Keratinocyte (primary cell): ENCODE measurements around the gene EEPD1. TPM values are rescaled to one million over a fixed set of nuclear protein-coding genes. Genes with fewer than 3 reads are reported as not detected.

Experiments
- DNase-seq: peaks from one replicate; pipeline ENCODE4 v3.0.0-alpha.2; 2011; ENCODE audit warnings: low read depth, missing footprints, low spot score
- FAIRE-seq: peaks from 2 replicates; lab custom pipeline; 2011; peaks lifted over from hg19 to GRCh38; lab: Jason Lieb, UNC
- H2AFZ ChIP-seq: 2 replicates; pipeline ENCODE4 v1.6.0; 2012; ENCODE audit warnings: low read length, control low read depth, inconsistent platforms; ENCODE audit not compliant: control insufficient read depth
- H3K27ac ChIP-seq: 2 replicates; pipeline ENCODE4 v1.5.1; 2011; ENCODE audit warnings: low read length; ENCODE audit not compliant: control insufficient read depth, insufficient read depth
- H3K27me3 ChIP-seq: 3 replicates; pipeline ENCODE4 v1.6.0; 2011; ENCODE audit warnings: low read length; ENCODE audit not compliant: control insufficient read depth, insufficient read depth; ENCODE audit errors: extremely low read depth
- H3K36me3 ChIP-seq, 2 experiments: 2 replicates in 1 of 2; 3 replicates in 1 of 2; pipeline ENCODE4 v1.5.1; 2011; ENCODE audit warnings: low read length in 2 of 2, mild to moderate bottlenecking in 1 of 2; ENCODE audit not compliant: control insufficient read depth in 2 of 2, insufficient read depth in 2 of 2; ENCODE audit errors: extremely low read depth in 1 of 2
- H3K4me1 ChIP-seq: 3 replicates; pipeline ENCODE4 v1.5.1; 2011; ENCODE audit warnings: low read length; ENCODE audit not compliant: control insufficient read depth, insufficient read depth; ENCODE audit errors: extremely low read depth
- H3K4me2 ChIP-seq: 3 replicates; pipeline ENCODE4 v1.6.0; 2011; ENCODE audit warnings: low read depth, low read length; ENCODE audit not compliant: control insufficient read depth, insufficient read depth; ENCODE audit errors: extremely low read depth
- H3K4me3 ChIP-seq, 3 experiments: fragments of 200-600 bp in 1 of 3; sonication (generic) in 1 of 3; 2 replicates in 2 of 3; 3 replicates in 1 of 3; pipeline ENCODE4 v1.5.1; 2011 to 2016; ENCODE audit warnings: low read length in 3 of 3, mild to moderate bottlenecking in 3 of 3, control low read depth in 2 of 3, inconsistent platforms in 1 of 3, low read depth in 1 of 3, mixed read lengths in 1 of 3, mixed run types in 1 of 3, moderate library complexity in 1 of 3; ENCODE audit not compliant: control insufficient read depth in 2 of 3, insufficient read depth in 2 of 3; ENCODE audit errors: extremely low read depth in 1 of 3
- H3K79me2 ChIP-seq: 2 replicates; pipeline ENCODE4 v1.6.0; 2012; ENCODE audit warnings: low read length; ENCODE audit not compliant: control insufficient read depth, insufficient read depth
- H3K9ac ChIP-seq: 3 replicates; pipeline ENCODE4 v1.6.0; 2011; ENCODE audit warnings: low read length; ENCODE audit not compliant: control insufficient read depth, insufficient read depth; ENCODE audit errors: extremely low read depth
- H3K9me1 ChIP-seq: 3 replicates; pipeline ENCODE4 v1.6.0; 2011; ENCODE audit warnings: low read length; ENCODE audit not compliant: control insufficient read depth, insufficient read depth; ENCODE audit errors: extremely low read depth
- H3K9me3 ChIP-seq: 2 replicates; pipeline ENCODE4 v1.5.1; 2012; ENCODE audit warnings: low read depth, low read length; ENCODE audit not compliant: control insufficient read depth
- H4K20me1 ChIP-seq: 3 replicates; pipeline ENCODE4 v1.6.0; 2011; ENCODE audit warnings: low read length; ENCODE audit not compliant: control insufficient read depth, insufficient read depth; ENCODE audit errors: extremely low read depth
- EZH2 ChIP-seq: IDR thresholded peaks from one replicate; pipeline ENCODE4 v1.6.1; 2012; ENCODE audit warnings: inconsistent platforms, mild to moderate bottlenecking, low read length, moderate library complexity
- dilution Hi-C: fragments of 300-500 bp; cut with MboI; formaldehyde crosslinking; loops from one replicate; pipeline ENCODE4 v1.7.0; 2020; ENCODE audit warnings: low sequenced_read_pairs; ENCODE audit not compliant: extremely low pct_ligation_motif_present
- polyA plus RNA-seq, 5 experiments: library from polyadenylated mRNA; depleted of rRNA in 3 of 5; stranded (reverse) in 3 of 5; stranded (forward) in 1 of 5; unstranded in 1 of 5; fragments of >200 nt; gene quantifications; 1 replicate in 1 of 5; 2 replicates in 3 of 5; 3 replicates in 1 of 5; pipeline versions ENCODE4 v1.2.1 to v1.2.3, GENCODE V29; 2011 to 2012; ENCODE audit warnings: missing spikeins in 2 of 5, low read depth in 1 of 5, low replicate concordance in 1 of 5
- TF ChIP-seq, protein P1 (sequence below), 3 experiments: IDR thresholded peaks in 1 of 3; conservative IDR thresholded peaks in 1 of 3; optimal IDR thresholded peaks in 1 of 3; 2 replicates in 2 of 3; 3 replicates in 1 of 3; pipeline versions ENCODE3 to v1.5.1; 2011; ENCODE audit warnings: low read length in 3 of 3, mild to moderate bottlenecking in 3 of 3, moderate library complexity in 2 of 3, control low read depth in 1 of 3, inconsistent platforms in 1 of 3; ENCODE audit not compliant: insufficient read depth in 2 of 3; ENCODE audit errors: extremely low read depth in 1 of 3

The EEPD1 gene
- polyA plus RNA-seq, 1 donor (not counting 4 experiments of a cell fraction or from before 2014, with no cell fraction given), result 1.2 TPM

DNA sequence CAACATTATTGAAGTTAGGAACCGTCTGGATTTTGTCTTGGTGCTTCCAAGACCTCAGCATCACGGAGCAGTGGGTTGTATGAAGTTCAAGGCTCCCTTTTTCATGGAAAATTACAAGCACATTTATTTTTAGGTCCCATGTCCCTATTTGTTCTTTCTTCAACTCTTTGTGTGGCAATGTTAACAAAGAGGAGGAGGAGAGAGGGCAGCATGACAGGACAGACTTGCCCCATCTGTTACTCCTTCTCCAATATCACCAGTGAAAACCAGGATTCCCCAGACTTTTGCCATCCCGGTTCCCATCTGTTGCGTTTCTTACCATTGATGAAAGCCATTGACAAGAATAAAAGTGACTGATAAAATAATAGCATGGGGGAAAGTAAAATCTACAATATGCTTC is 28.6 kb downstream of the EEPD1 start:
- H3K27me3 ChIP-seq, result no peaks in the 10 kb centered on the region
- TF ChIP-seq, protein P1, sequence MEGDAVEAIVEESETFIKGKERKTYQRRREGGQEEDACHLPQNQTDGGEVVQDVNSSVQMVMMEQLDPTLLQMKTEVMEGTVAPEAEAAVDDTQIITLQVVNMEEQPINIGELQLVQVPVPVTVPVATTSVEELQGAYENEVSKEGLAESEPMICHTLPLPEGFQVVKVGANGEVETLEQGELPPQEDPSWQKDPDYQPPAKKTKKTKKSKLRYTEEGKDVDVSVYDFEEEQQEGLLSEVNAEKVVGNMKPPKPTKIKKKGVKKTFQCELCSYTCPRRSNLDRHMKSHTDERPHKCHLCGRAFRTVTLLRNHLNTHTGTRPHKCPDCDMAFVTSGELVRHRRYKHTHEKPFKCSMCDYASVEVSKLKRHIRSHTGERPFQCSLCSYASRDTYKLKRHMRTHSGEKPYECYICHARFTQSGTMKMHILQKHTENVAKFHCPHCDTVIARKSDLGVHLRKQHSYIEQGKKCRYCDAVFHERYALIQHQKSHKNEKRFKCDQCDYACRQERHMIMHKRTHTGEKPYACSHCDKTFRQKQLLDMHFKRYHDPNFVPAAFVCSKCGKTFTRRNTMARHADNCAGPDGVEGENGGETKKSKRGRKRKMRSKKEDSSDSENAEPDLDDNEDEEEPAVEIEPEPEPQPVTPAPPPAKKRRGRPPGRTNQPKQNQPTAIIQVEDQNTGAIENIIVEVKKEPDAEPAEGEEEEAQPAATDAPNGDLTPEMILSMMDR (optimal IDR thresholded peaks at IDR 0.05 in 1 of 3, IDR thresholded peaks at IDR 0.05 in 1 of 3, conservative IDR thresholded peaks at IDR 0.05 in 1 of 3; ENCODE audit: extremely low read depth in 1 of 3, insufficient read depth in 2 of 3, low read length in 3 of 3), result no peak
- TF ChIP-seq EZH2, result no peak
- dilution Hi-C loops, result no loop called here
- H2AFZ ChIP-seq, result no peak overlapping the region
- H3K4me1 ChIP-seq, result peaks cover 6% of the 10 kb centered on the region
- no peak overlapping the region for H3K4me2 ChIP-seq
- no peaks in the 10 kb centered on the region for H3K9me1 ChIP-seq
- no peak overlapping the region for H3K4me3 ChIP-seq
- no peaks in the 10 kb centered on the region for H4K20me1 ChIP-seq
- no peak overlapping the region for H3K27ac ChIP-seq
- DNase-seq, result no peak
- no peaks in the 10 kb centered on the region for H3K9me3 ChIP-seq
- H3K9ac ChIP-seq, result no peak overlapping the region
- no peaks in the 10 kb centered on the region for H3K79me2 ChIP-seq
- H3K36me3 ChIP-seq, result no peaks in the 10 kb centered on the region
- no peak for FAIRE-seq

DNA sequence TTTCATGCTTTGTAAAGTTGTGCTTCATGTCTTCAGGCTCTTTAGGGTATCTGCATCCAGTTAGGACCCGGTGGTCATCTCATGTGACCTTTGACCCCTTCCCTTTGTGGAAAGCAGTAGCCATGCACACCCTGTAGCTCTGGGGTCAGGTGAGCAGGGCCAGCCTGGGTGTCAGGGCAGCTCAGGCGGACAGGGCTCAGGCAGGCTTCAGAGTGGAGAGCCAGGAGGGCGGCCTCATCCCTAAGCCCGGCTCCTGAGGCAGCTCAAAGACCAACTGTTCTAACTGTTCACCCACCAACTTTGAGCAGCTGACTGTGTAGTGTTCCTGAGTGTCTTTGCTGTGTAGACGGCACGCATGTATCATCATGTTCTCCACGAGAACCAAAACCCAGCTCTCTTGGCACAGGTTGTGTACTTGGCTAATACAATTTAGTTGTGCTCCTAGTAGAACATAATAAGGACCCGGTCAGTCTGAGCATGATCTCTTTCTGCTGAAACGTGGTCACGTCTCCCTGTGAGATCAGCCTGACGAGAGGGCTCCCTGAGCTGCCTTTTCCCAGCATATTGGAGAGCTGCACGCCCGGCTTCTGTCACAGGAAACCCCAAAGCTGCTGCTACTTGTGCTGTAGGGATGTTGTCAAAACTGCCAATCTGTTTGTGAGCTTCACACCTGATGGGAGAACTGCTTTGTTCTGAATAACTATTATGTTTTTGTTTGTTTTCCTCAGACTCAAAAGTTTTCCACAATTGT is 30.0 kb downstream of the EEPD1 start:
- Histone ChIP-seq H3K9me3 (no peaks in the 10 kb centered on the region), H3K36me3 (no peaks in the 10 kb centered on the region), H3K79me2 (no peaks in the 10 kb centered on the region), H4K20me1 (no peaks in the 10 kb centered on the region), H3K9me1 (no peaks in the 10 kb centered on the region), H3K4me3 (no peak overlapping the region), H3K4me1 (peaks cover 6% of the 10 kb centered on the region), H3K4me2 (no peak overlapping the region), H3K9ac (no peak overlapping the region), H3K27me3 (no peaks in the 10 kb centered on the region), H3K27ac (no peak overlapping the region), H2AFZ (peak overlapping the region; percentile 64)
- TF ChIP-seq, protein P1 (optimal IDR thresholded peaks at IDR 0.05 in 1 of 3, IDR thresholded peaks at IDR 0.05 in 1 of 3, conservative IDR thresholded peaks at IDR 0.05 in 1 of 3; ENCODE audit: extremely low read depth in 1 of 3, insufficient read depth in 2 of 3, low read length in 3 of 3), result no peak
- no peak for TF ChIP-seq EZH2
- FAIRE-seq, result no peak
- dilution Hi-C loops, result no loop called here
- no peak for DNase-seq
